ENCODE results near the gene SCRN1.

DNA sequence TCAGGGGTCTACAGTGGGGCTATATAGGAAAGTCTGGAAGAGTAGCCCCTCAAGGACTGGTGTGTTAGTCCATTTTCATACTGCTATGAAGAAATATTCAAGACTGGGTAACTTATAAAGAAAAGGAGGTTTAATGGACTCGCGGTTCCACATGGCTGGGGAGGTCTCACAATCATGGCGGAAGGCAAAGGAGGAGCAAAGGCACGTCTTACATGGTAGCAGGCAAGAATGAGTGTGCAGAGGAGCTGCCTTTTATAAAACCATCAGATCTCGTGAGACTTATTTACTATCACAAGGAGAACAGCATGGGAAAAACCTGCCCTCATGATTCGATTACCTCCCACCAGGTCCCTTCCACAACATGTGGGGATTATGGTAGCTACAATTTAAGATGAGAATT, 33.9 kb upstream of the SCRN1 start:
- no peak for TF ChIP-seq ELF4 (CRISPR knock-in tag; IDR thresholded peaks at IDR 0.05; ENCODE audit: low read depth)
- TF ChIP-seq, protein P1, sequence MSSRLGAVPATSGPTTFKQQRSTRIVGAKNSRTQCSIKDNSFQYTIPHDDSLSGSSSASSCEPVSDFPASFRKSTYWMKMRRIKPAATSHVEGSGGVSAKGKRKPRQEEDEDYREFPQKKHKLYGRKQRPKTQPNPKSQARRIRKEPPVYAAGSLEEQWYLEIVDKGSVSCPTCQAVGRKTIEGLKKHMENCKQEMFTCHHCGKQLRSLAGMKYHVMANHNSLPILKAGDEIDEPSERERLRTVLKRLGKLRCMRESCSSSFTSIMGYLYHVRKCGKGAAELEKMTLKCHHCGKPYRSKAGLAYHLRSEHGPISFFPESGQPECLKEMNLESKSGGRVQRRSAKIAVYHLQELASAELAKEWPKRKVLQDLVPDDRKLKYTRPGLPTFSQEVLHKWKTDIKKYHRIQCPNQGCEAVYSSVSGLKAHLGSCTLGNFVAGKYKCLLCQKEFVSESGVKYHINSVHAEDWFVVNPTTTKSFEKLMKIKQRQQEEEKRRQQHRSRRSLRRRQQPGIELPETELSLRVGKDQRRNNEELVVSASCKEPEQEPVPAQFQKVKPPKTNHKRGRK (CRISPR knock-in tag; IDR thresholded peaks at IDR 0.05; ENCODE audit: borderline replicate concordance): no peak
- TF ChIP-seq, protein P2, sequence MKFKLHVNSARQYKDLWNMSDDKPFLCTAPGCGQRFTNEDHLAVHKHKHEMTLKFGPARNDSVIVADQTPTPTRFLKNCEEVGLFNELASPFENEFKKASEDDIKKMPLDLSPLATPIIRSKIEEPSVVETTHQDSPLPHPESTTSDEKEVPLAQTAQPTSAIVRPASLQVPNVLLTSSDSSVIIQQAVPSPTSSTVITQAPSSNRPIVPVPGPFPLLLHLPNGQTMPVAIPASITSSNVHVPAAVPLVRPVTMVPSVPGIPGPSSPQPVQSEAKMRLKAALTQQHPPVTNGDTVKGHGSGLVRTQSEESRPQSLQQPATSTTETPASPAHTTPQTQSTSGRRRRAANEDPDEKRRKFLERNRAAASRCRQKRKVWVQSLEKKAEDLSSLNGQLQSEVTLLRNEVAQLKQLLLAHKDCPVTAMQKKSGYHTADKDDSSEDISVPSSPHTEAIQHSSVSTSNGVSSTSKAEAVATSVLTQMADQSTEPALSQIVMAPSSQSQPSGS (CRISPR knock-in tag; IDR thresholded peaks at IDR 0.05; ENCODE audit: borderline replicate concordance, low read depth): no peak
- no peak for TF ChIP-seq ETV6 (CRISPR knock-in tag; IDR thresholded peaks at IDR 0.05)
- TF ChIP-seq, protein P3, sequence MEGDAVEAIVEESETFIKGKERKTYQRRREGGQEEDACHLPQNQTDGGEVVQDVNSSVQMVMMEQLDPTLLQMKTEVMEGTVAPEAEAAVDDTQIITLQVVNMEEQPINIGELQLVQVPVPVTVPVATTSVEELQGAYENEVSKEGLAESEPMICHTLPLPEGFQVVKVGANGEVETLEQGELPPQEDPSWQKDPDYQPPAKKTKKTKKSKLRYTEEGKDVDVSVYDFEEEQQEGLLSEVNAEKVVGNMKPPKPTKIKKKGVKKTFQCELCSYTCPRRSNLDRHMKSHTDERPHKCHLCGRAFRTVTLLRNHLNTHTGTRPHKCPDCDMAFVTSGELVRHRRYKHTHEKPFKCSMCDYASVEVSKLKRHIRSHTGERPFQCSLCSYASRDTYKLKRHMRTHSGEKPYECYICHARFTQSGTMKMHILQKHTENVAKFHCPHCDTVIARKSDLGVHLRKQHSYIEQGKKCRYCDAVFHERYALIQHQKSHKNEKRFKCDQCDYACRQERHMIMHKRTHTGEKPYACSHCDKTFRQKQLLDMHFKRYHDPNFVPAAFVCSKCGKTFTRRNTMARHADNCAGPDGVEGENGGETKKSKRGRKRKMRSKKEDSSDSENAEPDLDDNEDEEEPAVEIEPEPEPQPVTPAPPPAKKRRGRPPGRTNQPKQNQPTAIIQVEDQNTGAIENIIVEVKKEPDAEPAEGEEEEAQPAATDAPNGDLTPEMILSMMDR (IDR thresholded peaks at IDR 0.05): no peak
- TF ChIP-seq ZNF263 (CRISPR knock-in tag; IDR thresholded peaks at IDR 0.05; ENCODE audit: low read depth): no peak
- TF ChIP-seq, protein P4, sequence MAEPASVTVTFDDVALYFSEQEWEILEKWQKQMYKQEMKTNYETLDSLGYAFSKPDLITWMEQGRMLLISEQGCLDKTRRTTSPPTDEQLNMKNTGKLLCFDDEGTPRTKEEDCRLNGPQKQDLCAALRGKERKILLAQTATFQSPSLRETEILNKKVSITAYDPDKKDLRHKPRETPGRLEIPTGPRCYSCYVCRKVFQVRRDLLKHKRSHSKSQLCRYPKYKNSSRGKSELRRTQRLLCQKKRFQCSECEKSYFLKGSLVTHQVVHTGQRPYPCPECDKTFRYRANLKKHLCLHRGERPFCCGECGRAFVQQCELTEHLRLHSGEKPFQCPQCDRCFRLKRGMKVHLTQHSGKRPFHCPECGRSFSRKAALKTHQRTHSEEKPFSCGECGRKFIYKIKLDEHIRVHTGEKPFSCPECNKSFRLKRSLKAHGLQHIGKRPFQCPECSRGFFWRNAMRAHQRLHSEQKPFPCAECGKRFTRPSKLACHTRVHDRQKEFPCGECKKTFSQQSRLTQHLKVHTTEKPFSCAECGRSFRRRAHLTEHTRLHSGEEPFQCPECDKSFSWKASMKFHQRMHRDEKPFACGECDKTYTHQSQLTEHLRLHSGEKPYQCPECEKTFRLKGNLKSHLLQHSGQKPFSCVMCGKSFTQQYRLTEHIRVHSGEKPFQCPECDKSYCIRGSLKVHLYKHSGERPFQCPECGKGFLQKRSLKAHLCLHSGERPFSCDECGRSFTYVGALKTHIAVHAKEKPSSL (CRISPR knock-in tag; conservative IDR thresholded peaks at IDR 0.05): no peak
- TF ChIP-seq, protein P5, sequence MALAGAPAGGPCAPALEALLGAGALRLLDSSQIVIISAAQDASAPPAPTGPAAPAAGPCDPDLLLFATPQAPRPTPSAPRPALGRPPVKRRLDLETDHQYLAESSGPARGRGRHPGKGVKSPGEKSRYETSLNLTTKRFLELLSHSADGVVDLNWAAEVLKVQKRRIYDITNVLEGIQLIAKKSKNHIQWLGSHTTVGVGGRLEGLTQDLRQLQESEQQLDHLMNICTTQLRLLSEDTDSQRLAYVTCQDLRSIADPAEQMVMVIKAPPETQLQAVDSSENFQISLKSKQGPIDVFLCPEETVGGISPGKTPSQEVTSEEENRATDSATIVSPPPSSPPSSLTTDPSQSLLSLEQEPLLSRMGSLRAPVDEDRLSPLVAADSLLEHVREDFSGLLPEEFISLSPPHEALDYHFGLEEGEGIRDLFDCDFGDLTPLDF (CRISPR knock-in tag; IDR thresholded peaks at IDR 0.05): no peak
